K562 (cell line): Measurements from ENCODE around the gene ZBTB9. TPM values are rescaled to one million over a fixed set of nuclear protein-coding genes. Genes with fewer than 3 reads are reported as not detected.

Experiments
- ARID2 ChIP-seq: fragments of 450-650 bp; IDR thresholded peaks from 2 replicates; pipeline ENCODE4 v1.6.1; 2017; ENCODE audit warnings: antibody characterized with exemption, mild to moderate bottlenecking
- BCLAF1 ChIP-seq, 2 experiments: fragments of 450-650 bp in 1 of 2; IDR thresholded peaks; 2 replicates each; pipeline ENCODE4 v1.6.1; 2011 to 2017; ENCODE audit warnings: low read depth in 2 of 2, antibody characterized with exemption in 1 of 2, borderline replicate concordance in 1 of 2, low read length in 1 of 2, mild to moderate bottlenecking in 1 of 2, mixed read lengths in 1 of 2; ENCODE audit not compliant: control insufficient read depth in 1 of 2
- BCOR ChIP-seq: fragments of 450-650 bp; IDR thresholded peaks from 2 replicates; pipeline ENCODE4 v1.6.1; 2016
- BHLHE40 ChIP-seq: IDR thresholded peaks from 2 replicates; pipeline ENCODE4 v1.6.1; 2011; ENCODE audit warnings: low read length, improper control_type of control experiment
- CREM ChIP-seq: IDR thresholded peaks from 2 replicates; pipeline ENCODE4 v1.6.1; 2014; ENCODE audit warnings: antibody characterized with exemption, low read depth
- HMG20A ChIP-seq: fragments of 450-650 bp; formaldehyde crosslinking; conservative IDR thresholded peaks from 2 replicates; pipeline ENCODE4 v1.4.0; 2020; ENCODE audit warnings: mild to moderate bottlenecking, mixed read lengths
- HMGXB4 ChIP-seq: sonication (generic); formaldehyde crosslinking; IDR thresholded peaks from 2 replicates; pipeline ENCODE4 v1.8.1; 2023; ENCODE audit warnings: mild to moderate bottlenecking, missing genetic modification reagents
- KAT7 ChIP-seq: sonication (generic); formaldehyde crosslinking; IDR thresholded peaks from 2 replicates; pipeline ENCODE4 v1.8.0; 2022; ENCODE audit warnings: missing genetic modification reagents, mild to moderate bottlenecking, borderline replicate concordance
- KDM5B ChIP-seq: fragments of 200-600 bp; sonication (generic); IDR thresholded peaks from 2 replicates; pipeline ENCODE4 v1.6.1; 2012; ENCODE audit warnings: low read depth, mild to moderate bottlenecking, moderate library complexity, low read length, control low read depth, inconsistent platforms; ENCODE audit not compliant: insufficient replicate concordance
- MEIS2 ChIP-seq: fragments of 450-650 bp; IDR thresholded peaks from 2 replicates; pipeline ENCODE4 v1.6.1; 2014; ENCODE audit warnings: mild to moderate bottlenecking; ENCODE audit not compliant: partially characterized antibody
- MIER1 ChIP-seq: fragments of 450-650 bp; IDR thresholded peaks from 2 replicates; pipeline ENCODE4 v1.6.1; 2016; ENCODE audit warnings: antibody characterized with exemption, mild to moderate bottlenecking, low read depth
- MITF ChIP-seq: IDR thresholded peaks from 2 replicates; pipeline ENCODE4 v1.6.1; 2014; ENCODE audit warnings: antibody characterized with exemption
- NR3C1 ChIP-seq: sonication (generic); formaldehyde crosslinking; IDR thresholded peaks from 2 replicates; pipeline ENCODE4 v1.8.1; 2022; ENCODE audit warnings: missing genetic modification reagents
- PHB2 ChIP-seq: fragments of 450-650 bp; IDR thresholded peaks from 2 replicates; pipeline ENCODE4 v1.6.1; 2017; ENCODE audit warnings: low read depth
- SLC30A9 ChIP-seq: fragments of 250-450 bp; sonication (Bioruptor Pico); IDR thresholded peaks from 2 replicates; pipeline ENCODE4 v1.8.0; 2022; ENCODE audit warnings: mild to moderate bottlenecking, moderate library complexity
- SMARCA5 ChIP-seq: fragments of 450-650 bp; IDR thresholded peaks from 2 replicates; pipeline ENCODE4 v1.6.1; 2016
- TRIM24 ChIP-seq, 2 experiments: fragments of 450-650 bp; IDR thresholded peaks; 2 replicates each; pipeline ENCODE4 v1.6.1; 2016
- TRIM25 ChIP-seq: fragments of 450-650 bp; IDR thresholded peaks from 2 replicates; pipeline ENCODE4 v1.7.0; 2016; ENCODE audit warnings: borderline replicate concordance
- WHSC1 ChIP-seq: IDR thresholded peaks from one replicate; pipeline ENCODE4 v1.6.1; 2012; ENCODE audit warnings: low read length, control low read depth, inconsistent platforms
- polyA plus RNA-seq, 8 experiments: library from polyadenylated mRNA; depleted of rRNA in 4 of 8; stranded (reverse) in 5 of 8; unstranded in 3 of 8; fragments of >200 nt; fragmentation: Nextera tagmentation in 2 of 8; fragmentation: Illumina TruSeq in 1 of 8; extraction: Ambion mirVana in 2 of 8; extraction: Trizol in 1 of 8; gene quantifications; 2 replicates each; pipeline versions ENCODE4 v1.2.1 to v1.2.3, GENCODE V29; 2011 to 2014; ENCODE audit warnings: inconsistent platforms in 1 of 8, missing spikeins in 1 of 8
- total RNA-seq, 7 experiments: library from RNA; depleted of rRNA in 6 of 7; stranded (reverse); fragments of >200 nt in 6 of 7; fragmentation: Illumina TruSeq in 2 of 7; extraction: Trizol in 2 of 7; gene quantifications; 2 replicates each; pipeline versions ENCODE4 v1.2.1 to v1.2.3, GENCODE V29; 2011 to 2021; ENCODE audit warnings: low replicate concordance in 1 of 7

ZBTB9 gene
- total and polyA plus RNA-seq, 9 of the 15 experiments (the other 6 are each of a cell fraction or from before 2014, with no cell fraction given), result 1.9 to 19.5 (median 10.4) TPM

- TF ChIP-seq ARID2 (peak; percentile 58; the same call in 1 of the 2 replicates), MEIS2 (peak; percentile 45), MITF (peak; percentile 5; the same call in 1 of the 2 replicates), KDM5B (peak; percentile 50), BCLAF1 (IDR thresholded peaks at IDR 0.05; ENCODE audit: borderline replicate concordance in 1 of 2, control insufficient read depth in 1 of 2, low read depth in 2 of 2, low read length in 1 of 2) (0 out of 4 replicates have a peak, but pooled peaks of 1 of the 2 experiments have one; percentile 47), SLC30A9 (no peak), BCOR (peak; percentile 59; the same call in 1 of the 2 replicates), KAT7 (CRISPR knock-in tag) (peak; percentile 73; the same call in 1 of the 2 replicates), TRIM25 (peak; percentile 90; the same call in 1 of the 2 replicates), BHLHE40 (peak; percentile 60; the same call in 1 of the 2 replicates), WHSC1 (no peak), MIER1 (peak; percentile 72; the same call in 1 of the 2 replicates), HMG20A (CRISPR knock-in tag) (no peak), PHB2 (peak; percentile 73; the same call in 1 of the 2 replicates), TRIM24 (IDR thresholded peaks at IDR 0.05) (peak in 1 of 2 experiments; percentile 71; a peak in 2 of 4 replicates), CREM (peak; percentile 40; the same call in 1 of the 2 replicates), HMGXB4 (CRISPR knock-in tag) (0 out of 2 replicates have a peak, but pooled peaks have one; percentile 13), NR3C1 (no peak), SMARCA5 (peak; percentile 72; the same call in 1 of the 2 replicates)
Measured at GRCh38 chr6:33424855-33425667, 29.3 kb upstream of the ZBTB9 start (continued).
